Nephron progenitor cell (in vitro differentiated cells): ENCODE results near the gene ALPL.
A peak's percentile ranks its signal among the peaks of the same experiment; 100 is the strongest.

Source experiments
- DNase-seq: peaks from one replicate; pipeline ENCODE4 v3.0.0; 2021
- H3K27ac Mint-ChIP-seq: 2 replicates; pipeline ENCODE4 v1.8.0; 2021; ENCODE audit warnings: mild to moderate bottlenecking, moderate library complexity, mixed read lengths
- H3K27me3 Mint-ChIP-seq: 2 replicates; pipeline ENCODE4 v1.8.0; 2021; ENCODE audit warnings: mild to moderate bottlenecking, low read depth, mixed read lengths; ENCODE audit not compliant: poor library complexity
- H3K36me3 Mint-ChIP-seq: 2 replicates; pipeline ENCODE4 v1.8.0; 2021; ENCODE audit warnings: low read depth, mixed read lengths
- H3K4me1 Mint-ChIP-seq: 2 replicates; pipeline ENCODE4 v1.8.0; 2021; ENCODE audit warnings: mixed read lengths
- H3K4me3 Mint-ChIP-seq: 2 replicates; pipeline ENCODE4 v1.8.0; 2021; ENCODE audit warnings: mild to moderate bottlenecking, moderate library complexity, mixed read lengths
- H3K9me3 Mint-ChIP-seq: 2 replicates; pipeline ENCODE4 v1.8.0; 2021; ENCODE audit warnings: mild to moderate bottlenecking, moderate library complexity, mixed read lengths
- CTCF ChIP-seq: fragments of 200-600 bp; sonication (generic); IDR thresholded peaks from 2 replicates; pipeline ENCODE4 v1.5.0; 2021; ENCODE audit warnings: antibody characterized with exemption

ALPL gene

DNA sequence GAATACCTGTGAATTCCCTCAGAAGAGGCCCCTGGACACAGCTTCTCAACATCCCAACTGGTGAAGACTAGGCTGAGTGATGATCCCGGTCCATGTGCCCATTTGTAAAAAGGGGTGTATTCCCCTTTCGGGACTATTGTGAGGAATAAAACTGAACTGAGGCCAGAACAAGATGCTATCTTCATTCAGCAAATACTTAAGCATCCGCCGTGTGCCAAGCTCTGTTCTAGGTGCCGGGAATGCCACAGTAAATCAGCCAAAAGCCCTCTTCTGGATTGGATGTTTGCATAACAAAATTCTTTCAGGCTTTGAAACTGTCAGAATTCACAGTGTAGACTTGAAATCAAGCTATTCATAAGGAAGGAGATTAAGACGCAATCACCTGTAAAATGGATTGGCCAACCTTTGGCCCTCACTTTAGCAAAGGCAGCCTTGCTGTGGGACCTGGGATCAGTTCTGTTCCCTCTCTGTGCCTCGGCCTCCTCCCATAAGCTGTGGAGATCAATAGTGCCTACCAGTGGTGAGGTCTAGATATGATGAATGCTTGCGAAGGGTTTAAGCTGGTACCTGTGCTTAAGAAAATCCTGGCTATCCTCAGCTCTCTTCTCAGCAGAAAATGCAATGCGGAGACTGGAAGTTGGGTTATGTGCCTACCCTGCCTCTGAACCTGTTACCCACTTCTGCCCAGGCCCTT, 1.8 kb downstream of the ALPL start:
- H3K36me3 Mint-ChIP-seq, result no peaks in the 10 kb centered on the region
- H3K4me1 Mint-ChIP-seq, result peaks cover 40% of the 10 kb centered on the region
- H3K9me3 Mint-ChIP-seq, result no peaks in the 10 kb centered on the region
- peak overlapping the region; percentile 73 for H3K4me3 Mint-ChIP-seq
- H3K27ac Mint-ChIP-seq, result no peak overlapping the region
- H3K27me3 Mint-ChIP-seq, result peaks cover 30% of the 10 kb centered on the region
- TF ChIP-seq CTCF, result no peak
- DNase-seq, result no peak

- H3K36me3 Mint-ChIP-seq, result no peaks in the 10 kb centered on the region
- no peak for TF ChIP-seq CTCF
- no peak overlapping the region for H3K27ac Mint-ChIP-seq
- no peak for DNase-seq
- peaks cover 44% of the 10 kb centered on the region for H3K4me1 Mint-ChIP-seq
- H3K9me3 Mint-ChIP-seq, result no peaks in the 10 kb centered on the region
- H3K27me3 Mint-ChIP-seq, result peaks cover 27% of the 10 kb centered on the region
- H3K4me3 Mint-ChIP-seq, result no peak overlapping the region
Observed at GRCh38 chr1:21511579-21512522, 2.6 kb downstream of the ALPL start.

GRCh38 chr1:21514245-21514644, 5.0 kb downstream of the ALPL start:
- H3K4me1 Mint-ChIP-seq, result peaks cover 47% of the 10 kb centered on the region
- no peaks in the 10 kb centered on the region for H3K36me3 Mint-ChIP-seq
- no peak for DNase-seq
- H3K4me3 Mint-ChIP-seq, result no peak overlapping the region
- H3K9me3 Mint-ChIP-seq, result no peaks in the 10 kb centered on the region
- peaks cover 11% of the 10 kb centered on the region for H3K27me3 Mint-ChIP-seq
- H3K27ac Mint-ChIP-seq, result no peak overlapping the region
- TF ChIP-seq CTCF, result no peak

GRCh38 chr1:21517161-21517589, 8.0 kb downstream of the ALPL start:
- Mint-ChIP-seq H3K36me3 (no peaks in the 10 kb centered on the region), H3K4me3 (no peak overlapping the region), H3K9me3 (no peaks in the 10 kb centered on the region), H3K27ac (no peak overlapping the region), H3K4me1 (peaks cover 45% of the 10 kb centered on the region), H3K27me3 (peaks cover 7% of the 10 kb centered on the region)
- DNase-seq, result no peak
- no peak for TF ChIP-seq CTCF

DNA sequence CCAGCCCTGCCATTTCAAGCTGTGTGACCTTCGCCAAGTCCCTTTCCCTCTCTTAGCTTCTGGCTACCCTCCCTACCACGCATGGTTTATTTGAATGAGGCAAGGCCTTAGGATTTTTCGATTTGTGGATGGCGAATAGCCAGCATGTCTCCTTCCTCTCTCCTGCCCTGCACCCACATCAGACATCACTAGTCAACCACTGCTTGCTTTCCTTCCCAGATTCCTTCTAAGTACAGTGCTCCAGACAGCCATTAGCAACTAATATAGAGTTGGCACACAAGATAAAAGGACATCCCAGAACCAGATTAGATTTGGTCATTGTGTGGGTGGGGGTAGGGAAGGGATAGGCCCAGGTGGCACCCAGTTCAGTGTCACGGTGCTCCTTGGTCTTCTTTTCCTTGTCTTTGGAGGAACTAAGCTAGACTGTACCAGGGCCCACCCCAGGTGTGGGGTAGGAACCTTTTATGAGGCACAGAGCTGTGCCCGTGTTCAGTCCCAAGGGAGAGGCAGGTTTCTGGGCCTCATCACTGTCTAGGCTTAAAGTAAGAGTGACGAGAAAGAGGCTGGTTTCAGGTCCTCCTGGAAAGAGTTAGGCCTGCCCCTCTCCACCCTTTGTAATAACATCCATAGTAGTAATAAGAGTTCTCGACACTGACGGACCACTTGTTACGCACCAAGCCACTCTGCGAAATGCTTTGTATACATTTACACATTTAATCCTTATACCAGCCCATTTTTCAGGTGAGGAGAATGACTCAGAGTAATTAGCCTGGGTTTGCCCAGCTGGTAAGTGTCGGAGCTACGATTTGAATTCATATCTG, 8.6 kb downstream of the ALPL start:
- no peak for DNase-seq

More for the DNA sequence above, 8.6 kb downstream of the ALPL start:
- Mint-ChIP-seq H3K27me3 (peaks cover 7% of the 10 kb centered on the region), H3K4me1 (peaks cover 51% of the 10 kb centered on the region), H3K36me3 (no peaks in the 10 kb centered on the region), H3K9me3 (no peaks in the 10 kb centered on the region), H3K4me3 (no peak overlapping the region), H3K27ac (no peak overlapping the region)
- TF ChIP-seq CTCF, result no peak
